ENCODE measurements around the gene MT1G.
A peak's percentile ranks its signal among the peaks of the same experiment; 100 is the strongest.

Gene MT1G

DNA sequence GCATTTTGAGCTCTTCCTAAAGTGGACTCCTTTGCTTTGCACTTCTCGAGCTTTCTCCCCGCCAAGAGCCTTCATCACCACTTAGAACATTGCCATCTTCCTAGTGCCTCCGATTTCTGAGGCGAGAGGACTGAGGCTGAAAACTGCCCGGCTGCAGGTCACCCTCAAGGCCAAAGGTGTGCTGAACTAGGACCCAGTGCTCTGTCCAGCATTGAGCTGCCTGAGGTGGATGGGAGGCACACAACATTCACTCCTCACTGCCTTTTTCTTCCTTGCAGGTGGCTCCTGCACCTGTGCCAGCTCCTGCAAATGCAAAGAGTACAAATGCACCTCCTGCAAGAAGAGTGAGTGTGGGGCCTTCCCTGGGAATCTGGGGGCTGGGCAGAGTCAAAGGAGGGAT is 24.0 kb downstream of the MT1G start:
- H3K4me1 Mint-ChIP-seq: no peaks in the 10 kb centered on the region
- H3K36me3 Mint-ChIP-seq (ENCODE audit: low read depth): no peaks in the 10 kb centered on the region
- peaks cover 100% of the 10 kb centered on the region for H3K27me3 Mint-ChIP-seq (ENCODE audit: low read depth)
- peak overlapping the region in 1 of 3 experiments; percentile 6 for H3K4me3 Mint-ChIP-seq
- H3K9me3 Mint-ChIP-seq: no peaks in the 10 kb centered on the region
- no peak for TF ChIP-seq CTCF (IDR thresholded peaks at IDR 0.05; ENCODE audit: unreplicated experiment in 3 of 3)
- H3K27ac Mint-ChIP-seq: no peak overlapping the region

DNA sequence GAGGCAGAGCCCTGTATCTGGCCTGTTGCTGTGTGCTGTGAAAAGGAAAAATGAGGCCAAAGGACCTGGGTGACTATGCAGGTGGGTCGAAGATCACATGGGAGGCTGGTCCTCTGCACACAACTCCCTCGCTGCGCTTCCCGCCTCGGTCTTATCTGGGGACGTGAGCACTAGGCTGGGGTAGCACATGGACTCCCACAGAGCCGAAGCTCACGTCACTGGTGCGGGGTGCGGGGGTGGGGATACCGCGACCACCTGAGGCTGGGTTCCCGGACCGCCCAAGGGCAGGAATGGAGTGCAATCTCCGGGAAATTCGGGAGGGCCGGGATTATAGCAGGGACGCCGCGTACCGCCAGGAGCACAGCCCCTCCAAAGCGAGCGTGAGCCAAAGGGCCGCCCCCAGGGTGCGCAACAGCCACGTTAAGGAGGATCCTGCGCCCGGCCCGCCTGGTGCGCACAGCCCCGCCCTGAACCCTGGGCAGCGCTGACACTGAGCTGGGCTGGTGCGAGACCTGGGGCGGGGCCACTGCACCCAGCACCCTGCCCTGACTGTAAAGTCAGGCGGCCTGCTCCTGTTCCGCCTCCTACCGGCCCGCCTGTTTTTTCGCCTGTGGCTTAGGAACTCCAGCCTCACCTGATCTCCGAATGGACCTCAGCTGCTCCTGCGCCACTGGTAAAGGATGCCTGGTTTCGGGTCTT is 24.6 kb downstream of the MT1G start:
- Mint-ChIP-seq H3K27me3 (ENCODE audit: low read depth) (peaks cover 100% of the 10 kb centered on the region), H3K4me3 (peak overlapping the region; percentile 29 to 42 (median 36)), H3K27ac (no peak overlapping the region), H3K36me3 (ENCODE audit: low read depth) (no peaks in the 10 kb centered on the region), H3K4me1 (no peaks in the 10 kb centered on the region), H3K9me3 (no peaks in the 10 kb centered on the region)
- peak in 2 of 3 experiments; percentile 12 to 14 for TF ChIP-seq CTCF (IDR thresholded peaks at IDR 0.05; ENCODE audit: unreplicated experiment in 3 of 3)

- peaks cover 100% of the 10 kb centered on the region for H3K27me3 Mint-ChIP-seq (ENCODE audit: low read depth)
- no peak overlapping the region for H3K4me3 Mint-ChIP-seq
- H3K27ac Mint-ChIP-seq: no peak overlapping the region
- no peaks in the 10 kb centered on the region for H3K9me3 Mint-ChIP-seq
- TF ChIP-seq CTCF (IDR thresholded peaks at IDR 0.05; ENCODE audit: unreplicated experiment in 3 of 3): no peak
- H3K36me3 Mint-ChIP-seq (ENCODE audit: low read depth): no peaks in the 10 kb centered on the region
- peaks cover 4% of the 10 kb centered on the region for H3K4me1 Mint-ChIP-seq
Measured at GRCh38 chr16:56641166-56641565, 26.7 kb downstream of the MT1G start.

DNA sequence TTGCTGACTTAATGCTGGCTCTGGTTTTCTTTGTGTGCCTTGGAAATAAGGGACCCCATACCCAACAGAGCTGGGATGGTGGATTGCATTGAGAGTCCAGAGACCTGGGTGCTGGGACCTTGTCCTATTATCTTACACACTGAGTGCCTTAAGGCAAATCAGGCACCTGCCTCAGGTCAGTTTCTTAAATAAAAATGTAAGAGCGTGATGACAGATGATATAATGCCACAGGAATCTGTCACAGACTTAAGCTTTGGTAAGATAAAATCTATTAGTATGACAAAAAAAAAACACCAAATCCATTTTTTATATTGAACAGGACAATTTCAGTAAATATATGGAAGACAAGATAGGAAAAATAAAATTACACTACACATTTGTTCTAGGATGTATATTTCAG is 27.8 kb downstream of the MT1G start:
- H3K27ac Mint-ChIP-seq: no peak overlapping the region

GRCh38 chr16:56639045-56639444 is 28.8 kb downstream of the MT1G start:
- Mint-ChIP-seq H3K27me3 (ENCODE audit: low read depth) (peaks cover 100% of the 10 kb centered on the region), H3K4me1 (peaks cover 4% of the 10 kb centered on the region), H3K9me3 (no peaks in the 10 kb centered on the region), H3K36me3 (ENCODE audit: low read depth) (no peaks in the 10 kb centered on the region), H3K27ac (no peak overlapping the region), H3K4me3 (no peak overlapping the region)
- TF ChIP-seq CTCF (IDR thresholded peaks at IDR 0.05; ENCODE audit: unreplicated experiment in 3 of 3): no peak

More for the DNA sequence above, 27.8 kb downstream of the MT1G start:
- H3K9me3 Mint-ChIP-seq: no peaks in the 10 kb centered on the region
- H3K36me3 Mint-ChIP-seq (ENCODE audit: low read depth): no peaks in the 10 kb centered on the region
- H3K4me1 Mint-ChIP-seq: peaks cover 4% of the 10 kb centered on the region
- H3K4me3 Mint-ChIP-seq: no peak overlapping the region
- H3K27me3 Mint-ChIP-seq (ENCODE audit: low read depth): peaks cover 100% of the 10 kb centered on the region
- TF ChIP-seq CTCF (IDR thresholded peaks at IDR 0.05; ENCODE audit: unreplicated experiment in 3 of 3): no peak

Measured in nephron (organoid).